ENCODE data around the gene TLL2.

- TF ChIP-seq CTCF (IDR thresholded peaks at IDR 0.05) (no peak), POLR2A (IDR thresholded peaks at IDR 0.05) (no peak), EP300 (IDR thresholded peaks at IDR 0.05) (no peak)
These were observed 51.0 kb downstream of the TLL2 start for GRCh38 chr10:96462606-96463151.

All from tibial nerve (tissue), 4 donors.